Islet of Langerhans (tissue), 1 donor: ENCODE data around the gene KLHL13.
"Not testable (repeated sequence)": the region's sequence is repeated elsewhere in the genome, so short reads cannot be mapped to it uniquely, and the experiment has no call there.

Source experiments
- FAIRE-seq: peaks from one replicate; lab custom pipeline; 2011; peaks lifted over from hg19 to GRCh38; lab: Jason Lieb, UNC

The KLHL13 gene

GRCh38 chrX:118074196-118074595 lies 42.4 kb downstream of the KLHL13 start:
- FAIRE-seq: no peak

- FAIRE-seq: no peak
Measured at GRCh38 chrX:118066867-118067515, 49.6 kb downstream of the KLHL13 start.

- no peak for FAIRE-seq
Measured at GRCh38 chrX:118062817-118063615, 53.6 kb downstream of the KLHL13 start.

GRCh38 chrX:118062048-118062789 lies 54.4 kb downstream of the KLHL13 start:
- no peak for FAIRE-seq

- FAIRE-seq: no peak
Measured at GRCh38 chrX:118058924-118059323, 57.7 kb downstream of the KLHL13 start.

GRCh38 chrX:118056870-118057269 lies 59.7 kb downstream of the KLHL13 start:
- FAIRE-seq: no peak

- no peak for FAIRE-seq
Measured at GRCh38 chrX:118049713-118050112, 66.9 kb downstream of the KLHL13 start.

GRCh38 chrX:118047446-118048186 lies 69.0 kb downstream of the KLHL13 start:
- FAIRE-seq: no peak

- no peak for FAIRE-seq
Measured at GRCh38 chrX:118039591-118039990, 77.0 kb downstream of the KLHL13 start.

GRCh38 chrX:118038614-118039365 lies 77.8 kb downstream of the KLHL13 start:
- FAIRE-seq: no peak

GRCh38 chrX:118026631-118027030 lies 90.0 kb downstream of the KLHL13 start:
- no peak for FAIRE-seq

GRCh38 chrX:118025226-118025625 lies 91.4 kb downstream of the KLHL13 start:
- no peak for FAIRE-seq

- FAIRE-seq: no peak
Measured at GRCh38 chrX:118024482-118024881, 92.1 kb downstream of the KLHL13 start.

- no peak for FAIRE-seq
Measured at GRCh38 chrX:118022753-118023152, 93.9 kb downstream of the KLHL13 start.

- no peak for FAIRE-seq
Measured at GRCh38 chrX:118016422-118016821, 100.2 kb downstream of the KLHL13 start.

- not testable (repeated sequence) for FAIRE-seq
Measured at GRCh38 chrX:118002417-118002816, 114.2 kb downstream of the KLHL13 start.

GRCh38 chrX:118000518-118000917 lies 116.1 kb downstream of the KLHL13 start:
- FAIRE-seq: no peak

- no peak for FAIRE-seq
Measured at GRCh38 chrX:117998171-117998570, 118.4 kb downstream of the KLHL13 start.

GRCh38 chrX:117996918-117997480 lies 119.6 kb downstream of the KLHL13 start:
- no peak for FAIRE-seq

- FAIRE-seq: no peak
Measured at GRCh38 chrX:117996408-117996807, 120.2 kb downstream of the KLHL13 start.

- no peak for FAIRE-seq
Measured at GRCh38 chrX:117995378-117995777, 121.2 kb downstream of the KLHL13 start.
